ENCODE results near the gene ACTRT2.

- TF ChIP-seq MXI1 (IDR thresholded peaks at IDR 0.05; ENCODE audit: low read depth, low read length) (no peak), REST (IDR thresholded peaks at IDR 0.05; ENCODE audit: low read depth, low read length) (no peak), SIN3A (IDR thresholded peaks at IDR 0.05; ENCODE audit: low read depth, low read length) (no peak), EP300 (IDR thresholded peaks at IDR 0.05; ENCODE audit: borderline replicate concordance in 1 of 2, control insufficient read depth in 1 of 2, low read depth in 2 of 2, low read length in 2 of 2) (no peak), ATF3 (IDR thresholded peaks at IDR 0.05; ENCODE audit: borderline replicate concordance, extremely low read depth, low read depth, low read length) (no peak), BCLAF1 (IDR thresholded peaks at IDR 0.05) (no peak), YY1 (IDR thresholded peaks at IDR 0.05; ENCODE audit: low read depth, low read length) (no peak), POLR2A (IDR thresholded peaks at IDR 0.05; ENCODE audit: low read depth, low read length) (no peak), CTCF (IDR thresholded peaks at IDR 0.05 in 2 of 3, conservative IDR thresholded peaks at IDR 0.05 in 1 of 3; ENCODE audit: control insufficient read depth in 2 of 3, extremely low read depth in 1 of 3, insufficient read depth in 1 of 3, low read depth in 3 of 3, low read length in 3 of 3) (no peak), ZBED1 (IDR thresholded peaks at IDR 0.05; ENCODE audit: borderline replicate concordance) (no peak), SMC3 (IDR thresholded peaks at IDR 0.05; ENCODE audit: borderline replicate concordance, low read length) (no peak), POLR2AphosphoS5 (IDR thresholded peaks at IDR 0.05; ENCODE audit: low read length) (no peak), BCL11A (IDR thresholded peaks at IDR 0.05; ENCODE audit: low read depth, low read length) (no peak), IKZF1 (conservative IDR thresholded peaks at IDR 0.05) (no peak)
These were observed 5.5 kb upstream of the ACTRT2 start for GRCh38 chr1:3015744-3016143.

All from GM12878 (cell line).